GM23338 (cell line): ENCODE measurements around the gene GNG7.

Experiments
- POLR2AphosphoS5 ChIP-seq: IDR thresholded peaks from 2 replicates; pipeline ENCODE4 v1.6.1; 2016; ENCODE audit warnings: antibody characterized with exemption, low read depth
- TF ChIP-seq, protein P1 (sequence below), 2 experiments: fragments of 200-600 bp in 1 of 2; sonication (generic) in 1 of 2; conservative IDR thresholded peaks; 2 replicates each; pipeline versions ENCODE4 v1.5.1 to v1.6.1; 2016 to 2017; ENCODE audit warnings: antibody characterized with exemption in 2 of 2, low read depth in 2 of 2, mild to moderate bottlenecking in 2 of 2, moderate library complexity in 1 of 2
- TF ChIP-seq, protein P2 (sequence below): IDR thresholded peaks from one replicate; pipeline ENCODE4 v1.6.1; 2018; ENCODE audit warnings: antibody characterized with exemption; ENCODE audit not compliant: unreplicated experiment

GRCh38 chr19:2594319-2594718 is 108.2 kb downstream of the GNG7 start:
- TF ChIP-seq POLR2AphosphoS5, result no peak
- TF ChIP-seq, protein P1, sequence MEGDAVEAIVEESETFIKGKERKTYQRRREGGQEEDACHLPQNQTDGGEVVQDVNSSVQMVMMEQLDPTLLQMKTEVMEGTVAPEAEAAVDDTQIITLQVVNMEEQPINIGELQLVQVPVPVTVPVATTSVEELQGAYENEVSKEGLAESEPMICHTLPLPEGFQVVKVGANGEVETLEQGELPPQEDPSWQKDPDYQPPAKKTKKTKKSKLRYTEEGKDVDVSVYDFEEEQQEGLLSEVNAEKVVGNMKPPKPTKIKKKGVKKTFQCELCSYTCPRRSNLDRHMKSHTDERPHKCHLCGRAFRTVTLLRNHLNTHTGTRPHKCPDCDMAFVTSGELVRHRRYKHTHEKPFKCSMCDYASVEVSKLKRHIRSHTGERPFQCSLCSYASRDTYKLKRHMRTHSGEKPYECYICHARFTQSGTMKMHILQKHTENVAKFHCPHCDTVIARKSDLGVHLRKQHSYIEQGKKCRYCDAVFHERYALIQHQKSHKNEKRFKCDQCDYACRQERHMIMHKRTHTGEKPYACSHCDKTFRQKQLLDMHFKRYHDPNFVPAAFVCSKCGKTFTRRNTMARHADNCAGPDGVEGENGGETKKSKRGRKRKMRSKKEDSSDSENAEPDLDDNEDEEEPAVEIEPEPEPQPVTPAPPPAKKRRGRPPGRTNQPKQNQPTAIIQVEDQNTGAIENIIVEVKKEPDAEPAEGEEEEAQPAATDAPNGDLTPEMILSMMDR (conservative IDR thresholded peaks at IDR 0.05; ENCODE audit: low read depth in 2 of 2), result no peak
- TF ChIP-seq, protein P2, sequence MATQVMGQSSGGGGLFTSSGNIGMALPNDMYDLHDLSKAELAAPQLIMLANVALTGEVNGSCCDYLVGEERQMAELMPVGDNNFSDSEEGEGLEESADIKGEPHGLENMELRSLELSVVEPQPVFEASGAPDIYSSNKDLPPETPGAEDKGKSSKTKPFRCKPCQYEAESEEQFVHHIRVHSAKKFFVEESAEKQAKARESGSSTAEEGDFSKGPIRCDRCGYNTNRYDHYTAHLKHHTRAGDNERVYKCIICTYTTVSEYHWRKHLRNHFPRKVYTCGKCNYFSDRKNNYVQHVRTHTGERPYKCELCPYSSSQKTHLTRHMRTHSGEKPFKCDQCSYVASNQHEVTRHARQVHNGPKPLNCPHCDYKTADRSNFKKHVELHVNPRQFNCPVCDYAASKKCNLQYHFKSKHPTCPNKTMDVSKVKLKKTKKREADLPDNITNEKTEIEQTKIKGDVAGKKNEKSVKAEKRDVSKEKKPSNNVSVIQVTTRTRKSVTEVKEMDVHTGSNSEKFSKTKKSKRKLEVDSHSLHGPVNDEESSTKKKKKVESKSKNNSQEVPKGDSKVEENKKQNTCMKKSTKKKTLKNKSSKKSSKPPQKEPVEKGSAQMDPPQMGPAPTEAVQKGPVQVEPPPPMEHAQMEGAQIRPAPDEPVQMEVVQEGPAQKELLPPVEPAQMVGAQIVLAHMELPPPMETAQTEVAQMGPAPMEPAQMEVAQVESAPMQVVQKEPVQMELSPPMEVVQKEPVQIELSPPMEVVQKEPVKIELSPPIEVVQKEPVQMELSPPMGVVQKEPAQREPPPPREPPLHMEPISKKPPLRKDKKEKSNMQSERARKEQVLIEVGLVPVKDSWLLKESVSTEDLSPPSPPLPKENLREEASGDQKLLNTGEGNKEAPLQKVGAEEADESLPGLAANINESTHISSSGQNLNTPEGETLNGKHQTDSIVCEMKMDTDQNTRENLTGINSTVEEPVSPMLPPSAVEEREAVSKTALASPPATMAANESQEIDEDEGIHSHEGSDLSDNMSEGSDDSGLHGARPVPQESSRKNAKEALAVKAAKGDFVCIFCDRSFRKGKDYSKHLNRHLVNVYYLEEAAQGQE, result no peak
